ENCODE results near the gene ORMDL3. TPM values are rescaled to one million over a fixed set of nuclear protein-coding genes. Genes with fewer than 3 reads are reported as not detected.

The ORMDL3 gene
- total RNA-seq, 1 experiment from 2014 or later = 14.7 TPM

DNA sequence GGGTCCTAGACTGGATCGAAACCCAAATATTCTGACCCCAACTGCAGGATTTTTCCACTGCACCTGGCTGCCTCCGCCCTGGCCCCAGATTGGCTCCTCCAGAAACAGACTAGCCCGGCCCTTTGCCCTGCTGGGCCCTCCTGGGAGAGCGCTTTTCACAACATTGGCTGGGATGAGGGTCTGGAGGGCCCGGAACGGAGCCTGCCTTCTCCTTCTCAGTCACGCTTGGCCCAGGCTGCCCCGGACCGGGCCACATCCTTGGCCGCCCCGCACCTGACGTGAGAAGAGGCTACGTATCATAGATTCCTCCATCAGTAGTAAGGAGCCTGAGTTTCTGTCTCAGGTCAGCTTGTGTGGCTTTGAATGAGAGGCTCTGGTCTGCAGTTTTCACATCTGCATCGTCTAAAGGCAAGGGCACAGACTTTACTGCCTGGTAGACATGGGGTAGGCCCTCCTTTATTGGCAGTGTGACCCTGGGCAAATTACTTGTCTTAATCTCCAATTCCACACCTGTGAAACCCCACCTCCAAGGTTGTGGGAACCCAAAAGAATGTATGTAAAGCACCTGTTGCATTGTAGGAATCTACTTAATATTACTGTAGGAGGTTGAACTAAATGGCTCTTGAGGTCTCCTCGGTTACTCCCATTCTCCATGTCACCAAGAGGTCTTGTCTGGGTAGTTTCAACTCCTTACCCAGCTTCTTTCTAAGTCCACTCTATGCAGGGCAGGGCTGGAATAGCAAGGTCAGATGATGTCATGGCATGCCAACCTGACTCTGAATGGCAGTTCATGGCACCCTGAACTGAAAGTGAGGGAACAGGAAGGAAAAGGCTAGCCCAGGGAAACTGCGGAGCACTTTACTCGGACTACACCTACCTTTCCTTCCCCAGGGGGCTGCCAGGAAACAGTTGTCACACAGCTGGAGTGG is 792 bp upstream of the ORMDL3 start:
- CTCF ChIA-PET = interaction anchor here (0.6 kb wide), 1 partner anchor 55 kb away, joined by 3 read pairs; no protein-coding TSS in a partner anchor
- Mint-ChIP-seq H3K4me1 (ENCODE audit: insufficient read depth, unreplicated experiment) (peaks cover 18% of the 10 kb centered on the region), H3K4me3 (ENCODE audit: unreplicated experiment) (peak overlapping the region; percentile 69), H3K36me3 (ENCODE audit: insufficient read depth, unreplicated experiment) (peaks cover 3% of the 10 kb centered on the region), H3K27ac (ENCODE audit: low read depth, unreplicated experiment) (peak overlapping the region; percentile 2), H3K9me3 (ENCODE audit: unreplicated experiment) (no peaks in the 10 kb centered on the region), H3K27me3 (ENCODE audit: insufficient read depth, unreplicated experiment) (no peaks in the 10 kb centered on the region)
- TF ChIP-seq, protein P1, sequence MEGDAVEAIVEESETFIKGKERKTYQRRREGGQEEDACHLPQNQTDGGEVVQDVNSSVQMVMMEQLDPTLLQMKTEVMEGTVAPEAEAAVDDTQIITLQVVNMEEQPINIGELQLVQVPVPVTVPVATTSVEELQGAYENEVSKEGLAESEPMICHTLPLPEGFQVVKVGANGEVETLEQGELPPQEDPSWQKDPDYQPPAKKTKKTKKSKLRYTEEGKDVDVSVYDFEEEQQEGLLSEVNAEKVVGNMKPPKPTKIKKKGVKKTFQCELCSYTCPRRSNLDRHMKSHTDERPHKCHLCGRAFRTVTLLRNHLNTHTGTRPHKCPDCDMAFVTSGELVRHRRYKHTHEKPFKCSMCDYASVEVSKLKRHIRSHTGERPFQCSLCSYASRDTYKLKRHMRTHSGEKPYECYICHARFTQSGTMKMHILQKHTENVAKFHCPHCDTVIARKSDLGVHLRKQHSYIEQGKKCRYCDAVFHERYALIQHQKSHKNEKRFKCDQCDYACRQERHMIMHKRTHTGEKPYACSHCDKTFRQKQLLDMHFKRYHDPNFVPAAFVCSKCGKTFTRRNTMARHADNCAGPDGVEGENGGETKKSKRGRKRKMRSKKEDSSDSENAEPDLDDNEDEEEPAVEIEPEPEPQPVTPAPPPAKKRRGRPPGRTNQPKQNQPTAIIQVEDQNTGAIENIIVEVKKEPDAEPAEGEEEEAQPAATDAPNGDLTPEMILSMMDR (IDR thresholded peaks at IDR 0.05; ENCODE audit: unreplicated experiment) = no peak
- POLR2A ChIA-PET = interaction anchor here (0.7 to 1.6 kb wide), 3 partner anchors 32 to 306 kb away, joined by 3 to 7 read pairs (median 5); no protein-coding TSS in a partner anchor
- intact Hi-C loops (cut with micrococcal nuclease) = no loop called here
- BruUV-seq (replicated peaks) = TSS peak; percentile 74
- no peak for DNase-seq (ENCODE audit: unreplicated experiment)

DNA sequence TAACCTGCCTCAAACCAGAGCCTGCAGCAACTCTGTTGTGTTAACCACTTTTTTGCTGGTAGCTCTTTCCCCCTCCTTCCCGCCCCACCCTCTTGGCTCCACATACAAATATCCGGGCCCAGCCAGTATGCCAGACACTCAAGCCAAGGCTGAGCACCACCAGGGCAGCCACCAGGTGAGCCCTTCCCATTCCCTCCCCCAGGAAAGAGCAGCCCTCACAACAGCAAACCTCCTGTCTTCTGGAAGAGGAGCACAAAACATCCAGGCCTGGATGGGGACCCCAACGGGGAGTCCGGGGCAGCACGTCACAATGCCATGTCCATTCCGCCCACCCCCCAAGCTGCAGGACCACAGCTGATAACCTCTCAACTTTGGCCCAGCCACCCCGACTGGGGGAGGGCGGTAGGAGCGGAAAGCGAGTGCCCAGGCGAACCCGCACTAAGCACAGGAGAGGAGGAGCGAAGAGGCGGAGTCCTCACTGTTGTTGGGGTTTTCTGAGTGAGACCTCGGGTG is 757 bp downstream of the ORMDL3 start:
- H3K27ac Mint-ChIP-seq (ENCODE audit: low read depth, unreplicated experiment) = peak overlapping the region; percentile 2
- POLR2A ChIA-PET = interaction anchor here (0.9 to 1.9 kb wide), 7 partner anchors 10 to 197 kb away, joined by 3 to 7 read pairs (median 3); no protein-coding TSS in a partner anchor

DNA sequence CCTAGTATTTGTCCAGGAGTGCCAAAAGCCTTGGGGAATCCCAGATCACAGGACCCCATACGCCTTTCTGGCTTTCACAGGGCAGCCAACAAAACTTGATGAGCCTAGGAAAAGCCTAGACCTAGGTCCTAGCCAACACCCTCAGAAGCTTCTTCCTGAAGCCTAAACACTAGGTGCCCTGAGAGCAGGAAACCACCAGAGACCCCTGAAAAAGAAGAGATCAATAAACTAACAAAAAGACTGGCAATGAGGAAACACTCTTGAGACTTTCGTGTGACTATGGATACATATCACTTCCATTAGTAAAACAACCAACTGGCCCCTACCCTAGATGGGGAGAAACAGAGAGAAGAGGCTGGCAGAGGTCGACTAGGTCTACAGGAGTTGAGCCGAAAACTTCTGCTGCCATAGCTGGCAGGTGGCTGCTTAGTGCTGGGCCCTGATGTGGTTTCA is 1.2 kb downstream of the ORMDL3 start:
- TF ChIP-seq, protein P1 (IDR thresholded peaks at IDR 0.05; ENCODE audit: unreplicated experiment) = no peak
- peaks cover 7% of the 10 kb centered on the region for H3K36me3 Mint-ChIP-seq (ENCODE audit: insufficient read depth, unreplicated experiment)
- BruUV-seq (replicated peaks) = no TSS peak
- intact Hi-C loops (cut with micrococcal nuclease) = no loop called here
- H3K27ac Mint-ChIP-seq (ENCODE audit: low read depth, unreplicated experiment) = peak overlapping the region; percentile 2
- peak overlapping the region; percentile 69 for H3K4me3 Mint-ChIP-seq (ENCODE audit: unreplicated experiment)
- H3K4me1 Mint-ChIP-seq (ENCODE audit: insufficient read depth, unreplicated experiment) = peaks cover 18% of the 10 kb centered on the region
- H3K27me3 Mint-ChIP-seq (ENCODE audit: insufficient read depth, unreplicated experiment) = no peaks in the 10 kb centered on the region
- CTCF ChIA-PET = interaction anchor here (0.6 kb wide), 1 partner anchor 366 kb away, joined by 3 read pairs; no protein-coding TSS in a partner anchor
- DNase-seq (ENCODE audit: unreplicated experiment) = no peak
- H3K9me3 Mint-ChIP-seq (ENCODE audit: unreplicated experiment) = no peaks in the 10 kb centered on the region
- POLR2A ChIA-PET = interaction anchor here (0.8 to 1.9 kb wide), 8 partner anchors 10 to 197 kb away, joined by 3 to 7 read pairs (median 3); partner anchors contain the start of gene PSMD3

More for the DNA sequence above, 757 bp downstream of the ORMDL3 start:
- Mint-ChIP-seq H3K4me3 (ENCODE audit: unreplicated experiment) (peak overlapping the region; percentile 69), H3K36me3 (ENCODE audit: insufficient read depth, unreplicated experiment) (peaks cover 7% of the 10 kb centered on the region), H3K27me3 (ENCODE audit: insufficient read depth, unreplicated experiment) (no peaks in the 10 kb centered on the region), H3K9me3 (ENCODE audit: unreplicated experiment) (no peaks in the 10 kb centered on the region), H3K4me1 (ENCODE audit: insufficient read depth, unreplicated experiment) (peaks cover 18% of the 10 kb centered on the region)
- TF ChIP-seq, protein P1 (IDR thresholded peaks at IDR 0.05; ENCODE audit: unreplicated experiment) = no peak
- no TSS peak for BruUV-seq (replicated peaks)
- peak; percentile 22 for DNase-seq (ENCODE audit: unreplicated experiment)
- intact Hi-C loops (cut with micrococcal nuclease) = no loop called here
- CTCF ChIA-PET = interaction anchor here (0.6 kb wide), 1 partner anchor 365 kb away, joined by 3 read pairs; no protein-coding TSS in a partner anchor
